Type B pancreatic cell (in vitro differentiated cells): ENCODE measurements around the gene TMEM184B. TPM values are rescaled to one million over a fixed set of nuclear protein-coding genes. Genes with fewer than 3 reads are reported as not detected.
A peak's percentile ranks its signal among the peaks of the same experiment; 100 is the strongest.

ENCODE experiments used
- DNase-seq: peaks from one replicate; pipeline ENCODE4 v3.0.0; 2021; ENCODE audit warnings: mixed read lengths; ENCODE audit not compliant: unreplicated experiment; ENCODE audit errors: extremely low spot score
- H3K27ac Mint-ChIP-seq: 2 replicates; pipeline ENCODE4 v1.8.0; 2021; ENCODE audit warnings: mild to moderate bottlenecking, mixed read lengths
- H3K27me3 Mint-ChIP-seq: 2 replicates; pipeline ENCODE4 v1.8.0; 2021; ENCODE audit warnings: mixed read lengths
- H3K36me3 Mint-ChIP-seq: 2 replicates; pipeline ENCODE4 v1.8.0; 2021; ENCODE audit warnings: mixed read lengths
- H3K4me1 Mint-ChIP-seq: one replicate; pipeline ENCODE4 v1.8.0; 2021; ENCODE audit warnings: mixed read lengths; ENCODE audit not compliant: unreplicated experiment
- H3K4me3 Mint-ChIP-seq: 2 replicates; pipeline ENCODE4 v1.8.0; 2021; ENCODE audit warnings: mild to moderate bottlenecking, mixed read lengths
- H3K9me3 Mint-ChIP-seq: 2 replicates; pipeline ENCODE4 v1.8.0; 2021; ENCODE audit warnings: mixed read lengths
- CTCF ChIP-seq: fragments of 200-600 bp; sonication (generic); conservative IDR thresholded peaks from 2 replicates; pipeline ENCODE4 v1.5.0; 2021; ENCODE audit warnings: antibody characterized with exemption, mild to moderate bottlenecking
- total RNA-seq: library from RNA; stranded (reverse); gene quantifications from 2 replicates; pipeline ENCODE4 v1.2.1, GENCODE V29; 2021; ENCODE audit warnings: low replicate concordance

The TMEM184B gene
- total RNA-seq, 1 donor from 2014 or later, result 66.7 TPM

- peak; percentile 51 for TF ChIP-seq CTCF
- no peak overlapping the region for H3K4me3 Mint-ChIP-seq
- no peak for DNase-seq
- H3K27me3 Mint-ChIP-seq, result no peaks in the 10 kb centered on the region
- H3K27ac Mint-ChIP-seq, result no peak overlapping the region
- H3K4me1 Mint-ChIP-seq, result peaks cover 9% of the 10 kb centered on the region
- H3K36me3 Mint-ChIP-seq, result peaks cover 18% of the 10 kb centered on the region
- no peaks in the 10 kb centered on the region for H3K9me3 Mint-ChIP-seq
These were observed 42.5 kb downstream of the TMEM184B start for GRCh38 chr22:38230108-38230825.

GRCh38 chr22:38228873-38229740, 43.7 kb downstream of the TMEM184B start:
- no peaks in the 10 kb centered on the region for H3K27me3 Mint-ChIP-seq
- peaks cover 9% of the 10 kb centered on the region for H3K4me1 Mint-ChIP-seq
- no peaks in the 10 kb centered on the region for H3K9me3 Mint-ChIP-seq
- peak overlapping the region; percentile 91 for H3K27ac Mint-ChIP-seq
- TF ChIP-seq CTCF, result no peak
- no peak for DNase-seq
- peak overlapping the region; percentile 16 for H3K4me3 Mint-ChIP-seq
- peaks cover 14% of the 10 kb centered on the region for H3K36me3 Mint-ChIP-seq

- H3K4me1 Mint-ChIP-seq, result peaks cover 9% of the 10 kb centered on the region
- H3K9me3 Mint-ChIP-seq, result no peaks in the 10 kb centered on the region
- H3K27ac Mint-ChIP-seq, result peak overlapping the region; percentile 91
- DNase-seq, result no peak
- H3K36me3 Mint-ChIP-seq, result peaks cover 14% of the 10 kb centered on the region
- no peak for TF ChIP-seq CTCF
- H3K4me3 Mint-ChIP-seq, result peak overlapping the region; percentile 16
- H3K27me3 Mint-ChIP-seq, result no peaks in the 10 kb centered on the region
These were observed 44.4 kb downstream of the TMEM184B start for GRCh38 chr22:38228326-38228872.

- H3K9me3 Mint-ChIP-seq, result no peaks in the 10 kb centered on the region
These were observed 45.8 kb downstream of the TMEM184B start for GRCh38 chr22:38226853-38227649.

More at GRCh38 chr22:38226853-38227649, 45.8 kb downstream of the TMEM184B start:
- Mint-ChIP-seq H3K36me3 (peaks cover 14% of the 10 kb centered on the region), H3K4me3 (no peak overlapping the region), H3K27ac (no peak overlapping the region), H3K4me1 (peaks cover 6% of the 10 kb centered on the region), H3K27me3 (no peaks in the 10 kb centered on the region)
- TF ChIP-seq CTCF, result no peak
- DNase-seq, result no peak
